ENCODE measurements around the gene MAFG. TPM values are rescaled to one million over a fixed set of nuclear protein-coding genes. Genes with fewer than 3 reads are reported as not detected.

Gene MAFG
- total and polyA plus RNA-seq, 2 of the 13 experiments (the other 11 are each of a cell fraction or from before 2014, with no cell fraction given) = 14.5 to 20.0 TPM

- TF ChIP-seq HIC2 (CRISPR knock-in tag; IDR thresholded peaks at IDR 0.05; ENCODE audit: low read depth) = peak; percentile 100
- peak; percentile 71; the same call in 1 of the 2 replicates for TF ChIP-seq NR1H2 (CRISPR knock-in tag; IDR thresholded peaks at IDR 0.05; ENCODE audit: borderline replicate concordance, low read depth)
- peak; percentile 95 for TF ChIP-seq YEATS4 (CRISPR knock-in tag; IDR thresholded peaks at IDR 0.05; ENCODE audit: borderline replicate concordance)
- TF ChIP-seq SIN3B (IDR thresholded peaks at IDR 0.05; ENCODE audit: low read length) = no peak
- TF ChIP-seq, protein P1, sequence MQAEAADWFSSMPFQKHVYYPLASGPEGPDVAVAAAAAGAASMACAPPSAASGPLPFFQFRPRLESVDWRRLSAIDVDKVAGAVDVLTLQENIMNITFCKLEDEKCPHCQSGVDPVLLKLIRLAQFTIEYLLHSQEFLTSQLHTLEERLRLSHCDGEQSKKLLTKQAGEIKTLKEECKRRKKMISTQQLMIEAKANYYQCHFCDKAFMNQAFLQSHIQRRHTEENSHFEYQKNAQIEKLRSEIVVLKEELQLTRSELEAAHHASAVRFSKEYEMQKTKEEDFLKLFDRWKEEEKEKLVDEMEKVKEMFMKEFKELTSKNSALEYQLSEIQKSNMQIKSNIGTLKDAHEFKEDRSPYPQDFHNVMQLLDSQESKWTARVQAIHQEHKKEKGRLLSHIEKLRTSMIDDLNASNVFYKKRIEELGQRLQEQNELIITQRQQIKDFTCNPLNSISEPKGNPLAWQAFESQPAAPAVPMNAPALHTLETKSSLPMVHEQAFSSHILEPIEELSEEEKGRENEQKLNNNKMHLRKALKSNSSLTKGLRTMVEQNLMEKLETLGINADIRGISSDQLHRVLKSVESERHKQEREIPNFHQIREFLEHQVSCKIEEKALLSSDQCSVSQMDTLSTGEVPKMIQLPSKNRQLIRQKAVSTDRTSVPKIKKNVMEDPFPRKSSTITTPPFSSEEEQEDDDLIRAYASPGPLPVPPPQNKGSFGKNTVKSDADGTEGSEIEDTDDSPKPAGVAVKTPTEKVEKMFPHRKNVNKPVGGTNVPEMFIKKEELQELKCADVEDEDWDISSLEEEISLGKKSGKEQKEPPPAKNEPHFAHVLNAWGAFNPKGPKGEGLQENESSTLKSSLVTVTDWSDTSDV (CRISPR knock-in tag; IDR thresholded peaks at IDR 0.05) = 0 out of 2 replicates have a peak, but pooled peaks have one; percentile 30
- TF ChIP-seq ZNF484 (CRISPR knock-in tag; IDR thresholded peaks at IDR 0.05; ENCODE audit: borderline replicate concordance, low read depth) = no peak
- no peak for TF ChIP-seq THYN1 (CRISPR knock-in tag; IDR thresholded peaks at IDR 0.05; ENCODE audit: borderline replicate concordance, low read depth)
- TF ChIP-seq ZNF543 (CRISPR knock-in tag; IDR thresholded peaks at IDR 0.05) = 0 out of 2 replicates have a peak, but pooled peaks have one; percentile 44
- peak; percentile 56; the same call in 1 of the 2 replicates for TF ChIP-seq ONECUT2 (CRISPR knock-in tag; IDR thresholded peaks at IDR 0.05)
- TF ChIP-seq JUNB (CRISPR knock-in tag; IDR thresholded peaks at IDR 0.05; ENCODE audit: borderline replicate concordance) = no peak
- no peak; the same call in 1 of the 2 replicates for TF ChIP-seq MTF1 (CRISPR knock-in tag; IDR thresholded peaks at IDR 0.05)
- peak; percentile 5; the same call in 1 of the 2 replicates for TF ChIP-seq ZNF256 (CRISPR knock-in tag; conservative IDR thresholded peaks at IDR 0.05)
- TF ChIP-seq MLXIP (CRISPR knock-in tag; IDR thresholded peaks at IDR 0.05; ENCODE audit: borderline replicate concordance) = peak; percentile 98
- no peak for TF ChIP-seq SRSF9 (IDR thresholded peaks at IDR 0.05; ENCODE audit: borderline replicate concordance, insufficient read depth, low read depth, low read length, poor library complexity, severe bottlenecking)
- no peak for TF ChIP-seq SMYD3 (CRISPR knock-in tag; IDR thresholded peaks at IDR 0.05)
- peak; percentile 89; the same call in 1 of the 2 replicates for TF ChIP-seq EEA1 (CRISPR knock-in tag; IDR thresholded peaks at IDR 0.05; ENCODE audit: borderline replicate concordance)
- TF ChIP-seq RNF2 (conservative IDR thresholded peaks at IDR 0.05; ENCODE audit: low read depth) = no peak
- no peak for TF ChIP-seq CCAR2 (optimal IDR thresholded peaks at IDR 0.05; ENCODE audit: low read depth, low read length)
- TF ChIP-seq SP140L (CRISPR knock-in tag; IDR thresholded peaks at IDR 0.05; ENCODE audit: borderline replicate concordance) = no peak
- peak; percentile 80 for TF ChIP-seq ZNF674 (CRISPR knock-in tag; IDR thresholded peaks at IDR 0.05; ENCODE audit: low read depth)
- no peak for TF ChIP-seq ZNF816 (CRISPR knock-in tag; IDR thresholded peaks at IDR 0.05; ENCODE audit: borderline replicate concordance)
These were observed 40.2 kb upstream of the MAFG start (continued) for GRCh38 chr17:81967533-81968395.

Measured in HepG2 (cell line).